ENCODE data around the gene SNAP47. TPM values are rescaled to one million over a fixed set of nuclear protein-coding genes. Genes with fewer than 3 reads are reported as not detected.

Gene SNAP47
- polyA plus RNA-seq, 1 experiment: 44.8 TPM

GRCh38 chr1:227816750-227817446 is 81.7 kb downstream of the SNAP47 start:
- no peak for TF ChIP-seq CTCF (IDR thresholded peaks at IDR 0.05; ENCODE audit: low read depth, low read length)
- POLR2A ChIA-PET: no interaction called here
- CTCF ChIA-PET: no interaction called here
- H3K4me3 ChIP-seq (ENCODE audit: low read depth, low read length): no peak overlapping the region
- H3K27me3 ChIP-seq (ENCODE audit: control insufficient read depth, insufficient read depth, low read length): no peaks in the 10 kb centered on the region
- DNase-seq (ENCODE audit: low read depth, low spot score): no peak
- no peak overlapping the region for H3K27ac ChIP-seq (ENCODE audit: low read depth, low read length)
- H3K9me3 ChIP-seq (ENCODE audit: control insufficient read depth, insufficient read depth, low read length): peaks cover 25% of the 10 kb centered on the region

DNA sequence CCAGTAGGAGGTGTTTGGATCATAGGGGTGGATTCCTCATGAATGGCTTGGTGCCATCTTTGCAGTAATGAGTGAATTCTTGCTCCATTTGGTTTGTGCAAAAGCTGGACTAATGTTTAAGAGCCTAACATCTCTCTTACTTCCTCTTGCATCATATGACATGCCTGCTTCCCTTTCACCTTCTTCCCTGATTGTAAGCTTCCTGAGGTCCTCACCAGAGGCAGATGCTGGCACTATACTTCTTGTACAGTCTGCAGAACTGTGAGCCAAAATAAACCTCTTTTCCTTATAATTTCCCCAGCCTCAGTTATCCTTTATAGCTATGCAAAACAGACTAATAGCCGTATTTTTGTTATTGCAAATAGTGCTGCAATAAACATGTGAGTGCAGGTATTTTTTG is 88.3 kb downstream of the SNAP47 start:
- POLR2A ChIA-PET: no interaction called here
- CTCF ChIA-PET: no interaction called here
- no peak for DNase-seq (ENCODE audit: low read depth, low spot score)

DNA sequence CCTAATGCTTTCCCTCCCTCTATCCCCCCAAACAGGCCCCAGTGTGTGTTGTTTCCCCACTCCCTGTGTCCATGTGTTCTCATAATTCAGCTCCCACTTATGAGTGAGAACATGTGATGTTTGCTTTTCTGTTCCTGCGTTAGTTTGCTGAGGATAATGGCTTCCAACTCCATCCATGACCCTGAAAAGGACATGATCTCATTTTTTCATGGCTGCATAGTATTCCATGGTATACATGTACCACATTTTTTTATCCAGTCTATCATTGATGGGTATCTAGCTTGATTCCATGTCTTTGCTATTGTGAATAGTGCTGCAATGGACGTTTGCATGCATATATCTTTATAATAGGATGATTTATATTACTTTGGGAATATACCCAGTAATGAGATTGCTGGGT is 89.0 kb downstream of the SNAP47 start:
- POLR2A ChIA-PET: no interaction called here
- no peak overlapping the region for H3K4me3 ChIP-seq (ENCODE audit: low read depth, low read length)
- H3K9me3 ChIP-seq (ENCODE audit: control insufficient read depth, insufficient read depth, low read length): no peaks in the 10 kb centered on the region
- DNase-seq (ENCODE audit: low read depth, low spot score): no peak
- no peak overlapping the region for H3K27ac ChIP-seq (ENCODE audit: low read depth, low read length)
- CTCF ChIA-PET: no interaction called here
- H3K27me3 ChIP-seq (ENCODE audit: control insufficient read depth, insufficient read depth, low read length): no peaks in the 10 kb centered on the region
- TF ChIP-seq CTCF (IDR thresholded peaks at IDR 0.05; ENCODE audit: low read depth, low read length): no peak

More for the DNA sequence above, 88.3 kb downstream of the SNAP47 start:
- no peaks in the 10 kb centered on the region for H3K27me3 ChIP-seq (ENCODE audit: control insufficient read depth, insufficient read depth, low read length)
- H3K9me3 ChIP-seq (ENCODE audit: control insufficient read depth, insufficient read depth, low read length): no peaks in the 10 kb centered on the region
- H3K27ac ChIP-seq (ENCODE audit: low read depth, low read length): no peak overlapping the region
- no peak for TF ChIP-seq CTCF (IDR thresholded peaks at IDR 0.05; ENCODE audit: low read depth, low read length)
- H3K4me3 ChIP-seq (ENCODE audit: low read depth, low read length): no peak overlapping the region

DNA sequence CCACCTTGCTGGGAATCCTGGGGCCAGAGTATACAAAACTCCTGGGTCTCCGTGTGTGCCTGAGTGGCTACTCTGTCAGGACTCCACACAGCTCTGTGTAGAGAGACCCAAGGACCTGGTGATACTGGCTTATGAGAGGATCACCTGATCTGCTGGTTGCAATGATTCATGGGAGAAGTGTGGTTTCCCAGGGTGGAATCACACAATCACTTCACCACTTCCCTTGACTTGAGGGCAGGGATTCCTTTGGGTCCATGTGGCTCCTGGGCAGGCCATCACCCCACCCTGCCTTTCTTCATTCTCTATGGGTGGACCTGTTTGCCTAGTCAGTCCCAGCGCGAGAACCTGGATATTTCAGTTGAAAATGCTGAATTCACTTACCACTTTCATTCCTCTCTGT is 93.6 kb downstream of the SNAP47 start:
- Histone ChIP-seq H3K27ac (ENCODE audit: low read depth, low read length) (no peak overlapping the region), H3K27me3 (ENCODE audit: control insufficient read depth, insufficient read depth, low read length) (no peaks in the 10 kb centered on the region), H3K9me3 (ENCODE audit: control insufficient read depth, insufficient read depth, low read length) (no peaks in the 10 kb centered on the region), H3K4me3 (ENCODE audit: low read depth, low read length) (no peak overlapping the region)
- POLR2A ChIA-PET: no interaction called here
- TF ChIP-seq CTCF (IDR thresholded peaks at IDR 0.05; ENCODE audit: low read depth, low read length): no peak
- no peak for DNase-seq (ENCODE audit: low read depth, low spot score)
- CTCF ChIA-PET: no interaction called here

Other genes starting within 250 kb of the SNAP47 start
- 2.8 and 3.7 TPM in 2 replicates for gene ZNF678, start 171.9 kb upstream of the SNAP47 start, polyA plus RNA-seq (2011; rRNA removed)
- 13.4 and 20.1 TPM in 2 replicates for gene JMJD4, start 133 bp upstream of the SNAP47 start, polyA plus RNA-seq (2011; rRNA removed)
- not detected in 2 replicates for gene PRSS38, start 80.2 kb downstream of the SNAP47 start, polyA plus RNA-seq (2011; rRNA removed)
- 0.74 and 0.91 TPM in 2 replicates for gene WNT9A, start 212.5 kb downstream of the SNAP47 start, polyA plus RNA-seq (2011; rRNA removed)